ENCODE data around the gene RNF224.
"Not testable (repeated sequence)": the region's sequence is repeated elsewhere in the genome, so short reads cannot be mapped to it uniquely, and the experiment has no call there.

Gene RNF224

DNA sequence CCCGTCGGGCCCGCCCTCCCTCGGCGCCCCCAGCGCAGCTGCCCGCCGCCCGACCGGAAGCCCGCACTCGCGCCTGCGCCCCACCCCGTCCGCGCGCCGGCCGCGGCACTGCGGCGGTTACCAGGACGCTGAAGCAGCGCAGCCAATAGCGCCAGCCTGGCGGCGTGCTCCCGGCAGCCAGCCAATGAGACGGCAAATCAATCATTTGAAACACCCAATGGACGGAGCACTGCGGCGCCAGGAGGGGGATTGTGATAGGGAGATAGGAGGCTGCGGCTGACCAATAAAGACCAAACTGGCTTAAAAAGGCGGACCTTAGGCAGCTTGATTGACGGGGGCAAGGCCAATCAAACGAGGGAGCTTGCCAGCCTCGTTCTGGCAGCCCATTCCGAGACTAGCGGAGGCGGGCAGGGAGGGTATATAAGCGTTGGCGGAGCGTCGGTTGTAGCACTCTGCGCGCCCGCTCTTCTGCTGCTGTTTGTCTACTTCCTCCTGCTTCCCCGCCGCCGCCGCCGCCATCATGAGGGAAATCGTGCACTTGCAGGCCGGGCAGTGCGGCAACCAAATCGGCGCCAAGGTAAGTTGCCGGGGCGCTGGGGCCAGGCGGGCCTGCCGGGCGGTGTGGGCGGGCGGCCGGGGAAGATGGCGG is 13.7 kb downstream of the RNF224 start, which contains the start of gene TUBB4B:
TSS of gene TUBB4B (plus strand) at position 447 of the 649 bp plus-strand sequence. CDS start at position 521, 74 bp downstream.
- TF ChIP-seq, protein P1, sequence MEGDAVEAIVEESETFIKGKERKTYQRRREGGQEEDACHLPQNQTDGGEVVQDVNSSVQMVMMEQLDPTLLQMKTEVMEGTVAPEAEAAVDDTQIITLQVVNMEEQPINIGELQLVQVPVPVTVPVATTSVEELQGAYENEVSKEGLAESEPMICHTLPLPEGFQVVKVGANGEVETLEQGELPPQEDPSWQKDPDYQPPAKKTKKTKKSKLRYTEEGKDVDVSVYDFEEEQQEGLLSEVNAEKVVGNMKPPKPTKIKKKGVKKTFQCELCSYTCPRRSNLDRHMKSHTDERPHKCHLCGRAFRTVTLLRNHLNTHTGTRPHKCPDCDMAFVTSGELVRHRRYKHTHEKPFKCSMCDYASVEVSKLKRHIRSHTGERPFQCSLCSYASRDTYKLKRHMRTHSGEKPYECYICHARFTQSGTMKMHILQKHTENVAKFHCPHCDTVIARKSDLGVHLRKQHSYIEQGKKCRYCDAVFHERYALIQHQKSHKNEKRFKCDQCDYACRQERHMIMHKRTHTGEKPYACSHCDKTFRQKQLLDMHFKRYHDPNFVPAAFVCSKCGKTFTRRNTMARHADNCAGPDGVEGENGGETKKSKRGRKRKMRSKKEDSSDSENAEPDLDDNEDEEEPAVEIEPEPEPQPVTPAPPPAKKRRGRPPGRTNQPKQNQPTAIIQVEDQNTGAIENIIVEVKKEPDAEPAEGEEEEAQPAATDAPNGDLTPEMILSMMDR (IDR thresholded peaks at IDR 0.05; ENCODE audit: extremely low read depth, missing control alignments) = no peak
- peak; percentile 100 for DNase-seq (ENCODE audit: low spot score)

DNA sequence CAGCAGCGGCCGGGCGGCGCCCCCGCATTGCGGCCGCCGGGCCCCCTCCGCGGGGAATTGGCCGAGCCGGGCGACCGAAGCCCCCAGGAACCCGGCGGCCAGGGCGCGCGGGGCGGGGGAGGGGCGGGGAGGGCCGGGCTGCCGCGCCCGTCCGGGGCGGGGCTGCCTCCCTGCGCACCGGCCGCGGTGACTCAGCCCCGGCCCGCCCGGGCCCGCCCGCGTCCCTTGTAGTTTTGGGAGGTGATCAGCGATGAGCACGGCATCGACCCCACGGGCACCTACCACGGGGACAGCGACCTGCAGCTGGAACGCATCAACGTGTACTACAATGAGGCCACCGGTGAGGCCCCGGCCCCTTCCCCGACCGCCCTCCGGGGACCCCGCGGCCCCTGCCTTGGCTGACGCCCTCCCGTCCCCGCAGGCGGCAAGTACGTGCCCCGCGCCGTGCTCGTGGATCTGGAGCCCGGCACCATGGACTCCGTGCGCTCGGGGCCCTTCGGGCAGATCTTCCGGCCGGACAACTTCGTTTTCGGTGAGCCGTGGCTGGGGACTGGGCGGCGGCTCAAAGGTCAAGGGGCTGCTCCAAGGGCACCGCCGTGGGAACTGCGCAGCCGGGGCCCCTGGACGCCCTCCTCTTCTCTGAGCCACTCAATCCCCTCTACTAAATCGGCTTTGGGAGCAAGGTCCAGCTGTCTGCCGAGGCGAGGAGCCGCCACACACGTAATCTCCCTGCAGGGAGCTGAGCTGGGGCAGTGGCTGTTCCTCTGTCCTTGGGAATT is 14.4 kb downstream of the RNF224 start:
- peak; percentile 79 for DNase-seq (ENCODE audit: low spot score)
- TF ChIP-seq, protein P1 (IDR thresholded peaks at IDR 0.05; ENCODE audit: extremely low read depth, missing control alignments) = no peak

DNA sequence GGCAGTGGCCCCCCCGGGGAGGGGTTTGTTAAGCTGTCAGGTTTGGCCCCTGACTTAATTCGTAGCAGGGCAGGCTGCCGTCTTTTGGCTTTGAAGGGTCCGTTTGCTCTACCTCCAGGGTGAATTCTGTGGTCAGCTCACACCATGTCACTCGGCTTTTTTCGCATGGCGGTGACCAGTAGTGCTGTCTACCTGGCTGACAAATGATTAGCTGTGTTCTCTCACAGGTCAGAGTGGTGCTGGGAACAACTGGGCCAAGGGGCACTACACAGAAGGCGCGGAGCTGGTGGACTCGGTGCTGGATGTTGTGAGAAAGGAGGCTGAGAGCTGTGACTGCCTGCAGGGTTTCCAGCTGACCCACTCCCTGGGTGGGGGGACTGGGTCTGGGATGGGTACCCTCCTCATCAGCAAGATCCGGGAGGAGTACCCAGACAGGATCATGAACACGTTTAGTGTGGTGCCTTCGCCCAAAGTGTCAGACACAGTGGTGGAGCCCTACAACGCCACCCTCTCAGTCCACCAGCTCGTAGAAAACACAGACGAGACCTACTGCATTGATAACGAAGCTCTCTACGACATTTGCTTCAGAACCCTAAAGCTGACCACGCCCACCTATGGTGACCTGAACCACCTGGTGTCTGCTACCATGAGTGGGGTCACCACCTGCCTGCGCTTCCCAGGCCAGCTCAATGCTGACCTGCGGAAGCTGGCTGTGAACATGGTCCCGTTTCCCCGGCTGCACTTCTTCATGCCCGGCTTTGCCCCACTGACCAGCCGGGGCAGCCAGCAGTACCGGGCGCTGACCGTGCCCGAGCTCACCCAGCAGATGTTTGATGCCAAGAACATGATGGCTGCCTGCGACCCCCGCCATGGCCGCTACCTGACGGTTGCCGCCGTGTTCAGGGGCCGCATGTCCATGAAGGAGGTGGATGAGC is 15.2 kb downstream of the RNF224 start:
- TF ChIP-seq, protein P1 (IDR thresholded peaks at IDR 0.05; ENCODE audit: extremely low read depth, missing control alignments) = no peak
- DNase-seq (ENCODE audit: low spot score) = no peak

DNA sequence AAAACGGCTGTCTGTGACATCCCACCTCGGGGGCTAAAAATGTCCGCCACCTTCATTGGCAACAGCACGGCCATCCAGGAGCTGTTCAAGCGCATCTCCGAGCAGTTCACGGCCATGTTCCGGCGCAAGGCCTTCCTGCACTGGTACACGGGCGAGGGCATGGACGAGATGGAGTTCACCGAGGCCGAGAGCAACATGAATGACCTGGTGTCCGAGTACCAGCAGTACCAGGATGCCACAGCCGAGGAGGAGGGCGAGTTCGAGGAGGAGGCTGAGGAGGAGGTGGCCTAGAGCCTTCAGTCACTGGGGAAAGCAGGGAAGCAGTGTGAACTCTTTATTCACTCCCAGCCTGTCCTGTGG is 15.9 kb downstream of the RNF224 start:
- not testable (repeated sequence) for DNase-seq (ENCODE audit: low spot score)

DNA sequence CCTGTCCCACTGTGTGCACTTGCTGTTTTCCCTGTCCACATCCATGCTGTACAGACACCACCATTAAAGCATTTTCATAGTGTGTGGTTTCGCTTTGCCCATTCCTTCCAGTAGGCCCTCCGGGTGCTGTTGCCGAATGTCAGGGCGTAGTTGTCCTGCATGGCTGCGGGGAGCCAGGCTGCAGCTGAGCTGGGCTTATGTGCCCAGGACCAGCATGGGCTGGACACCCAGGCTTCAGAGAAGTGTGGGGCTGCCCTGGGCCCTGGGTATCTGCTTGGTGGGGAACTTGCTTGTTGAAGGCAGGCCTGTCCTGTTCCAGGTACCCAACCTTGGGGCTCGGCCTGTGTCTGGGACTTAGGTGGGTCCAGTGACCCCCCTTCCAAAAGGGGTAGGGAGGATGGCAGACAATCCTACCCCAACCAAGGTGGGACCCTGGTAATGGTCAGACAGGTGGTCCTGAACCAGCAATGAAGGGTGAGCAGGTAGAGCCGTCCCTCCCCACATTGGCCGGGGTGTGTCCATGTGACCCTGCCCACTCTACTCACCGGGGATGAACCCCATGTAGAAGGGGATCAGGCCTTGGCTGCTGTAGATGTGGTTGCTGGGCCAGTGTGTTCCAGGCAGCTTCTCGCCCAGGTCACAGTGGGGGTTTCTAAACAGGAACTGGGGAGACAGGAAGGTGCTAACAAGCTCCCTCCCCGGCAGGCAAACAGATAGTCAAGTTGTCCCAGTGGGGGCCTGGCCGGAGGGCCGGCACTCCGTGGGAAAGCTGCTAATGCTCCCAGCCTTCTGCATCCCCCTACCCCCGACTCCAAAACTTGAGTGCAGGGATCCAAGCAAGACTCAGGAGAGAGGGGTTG is 16.6 kb downstream of the RNF224 start:
- TF ChIP-seq, protein P1 (IDR thresholded peaks at IDR 0.05; ENCODE audit: extremely low read depth, missing control alignments) = no peak
- DNase-seq (ENCODE audit: low spot score) = no peak

DNA sequence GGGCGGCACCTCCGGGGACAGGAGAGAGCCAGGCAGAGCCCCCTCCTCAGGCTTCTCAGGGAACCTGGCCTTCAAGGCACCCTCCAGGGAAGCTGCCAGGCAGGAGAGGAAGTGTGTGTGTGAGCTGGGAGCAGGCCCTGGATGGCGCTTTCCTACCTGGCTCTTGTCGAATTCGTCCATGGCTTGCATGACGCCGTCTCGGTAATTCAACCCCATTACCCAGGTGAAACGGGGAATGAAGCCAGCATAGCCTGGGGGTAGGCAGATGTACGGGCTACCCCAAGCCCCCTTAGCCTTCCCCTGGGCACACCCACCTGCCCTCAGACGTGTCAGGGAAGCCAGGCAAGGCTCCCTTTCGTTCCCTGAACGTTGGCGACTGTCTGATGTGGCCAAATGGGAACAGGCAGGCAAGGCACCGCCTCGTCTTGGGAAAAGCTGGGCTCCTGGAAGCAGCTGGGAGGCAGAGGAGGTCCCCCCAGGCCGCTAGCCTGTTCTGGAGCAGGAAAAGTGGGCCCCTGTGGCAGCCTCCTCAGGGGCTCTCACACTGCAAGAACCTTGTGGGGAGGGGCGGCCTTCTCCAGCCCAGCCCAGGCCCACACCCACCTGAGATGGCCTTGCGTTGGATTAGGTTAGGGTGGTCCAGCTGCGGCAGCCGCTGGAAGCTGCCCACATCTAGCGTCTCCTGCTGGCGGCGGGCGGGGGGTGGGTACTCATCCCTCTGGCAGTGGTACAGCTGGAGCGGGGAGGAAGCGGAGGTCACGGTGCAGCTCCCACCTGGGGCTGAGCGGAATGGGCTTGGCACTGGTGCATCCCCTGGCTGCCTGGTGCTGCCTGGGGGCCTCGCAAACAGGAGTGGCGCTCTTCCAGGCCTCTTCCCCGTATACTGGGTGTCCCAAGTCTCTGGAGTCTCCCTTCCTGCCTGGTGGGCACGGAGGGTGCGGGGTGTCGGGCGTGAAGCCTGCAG is 17.5 kb downstream of the RNF224 start:
- DNase-seq (ENCODE audit: low spot score) = no peak
- TF ChIP-seq, protein P1 (IDR thresholded peaks at IDR 0.05; ENCODE audit: extremely low read depth, missing control alignments) = no peak

Data from GM20000 (cell line).